Endothelial cell of umbilical vein (primary cell): ENCODE data around the gene RIMBP2.

Source experiments
- CTCF ChIP-seq, 2 donors: IDR thresholded peaks; 1 replicate in 1 of 2; 2 replicates in 1 of 2; pipeline ENCODE4 v1.5.1; 2011; ENCODE audit warnings: low read length in 2 of 2, mild to moderate bottlenecking in 2 of 2, moderate library complexity in 2 of 2, control low read depth in 1 of 2, inconsistent platforms in 1 of 2, low read depth in 1 of 2; ENCODE audit not compliant: insufficient read depth in 1 of 2; ENCODE audit errors: extremely low read depth in 1 of 2
- MYC ChIP-seq: IDR thresholded peaks from one replicate; pipeline ENCODE4 v1.6.1; 2011; ENCODE audit warnings: mild to moderate bottlenecking, low read depth, low read length
- POLR2A ChIP-seq: IDR thresholded peaks from 2 replicates; pipeline ENCODE4 v1.6.1; 2012; ENCODE audit warnings: low read depth, mild to moderate bottlenecking, control low read depth, low read length

- TF ChIP-seq CTCF (IDR thresholded peaks at IDR 0.05; ENCODE audit: extremely low read depth in 1 of 2, insufficient read depth in 1 of 2, low read depth in 1 of 2, low read length in 2 of 2), result no peak
- TF ChIP-seq MYC, result no peak
- no peak for TF ChIP-seq POLR2A
These were observed 242.8 kb downstream of the RIMBP2 start for GRCh38 chr12:130473266-130473665.
